HFF-Myc (cell line): ENCODE measurements around the gene ARID1A.
"Not testable (repeated sequence)": the region's sequence is repeated elsewhere in the genome, so short reads cannot be mapped to it uniquely, and the experiment has no call there.

ENCODE experiments used
- DNase-seq: peaks from one replicate; pipeline ENCODE4 v3.0.0-alpha.2; 2011; ENCODE audit warnings: low read depth; ENCODE audit errors: extremely low read depth
- H3K4me3 ChIP-seq: replicated peaks from 2 replicates; pipeline ENCODE4 v1.5.1; 2011; ENCODE audit warnings: low read depth, mild to moderate bottlenecking, control low read depth, low read length
- TF ChIP-seq, protein P1 (sequence below): IDR thresholded peaks from 2 replicates; pipeline ENCODE4 v1.5.1; 2012; ENCODE audit warnings: mild to moderate bottlenecking, low read depth, low read length, control low read depth; ENCODE audit errors: missing control alignments

The ARID1A gene

GRCh38 chr1:26799479-26800142 is 103.8 kb downstream of the ARID1A start:
- no peak for DNase-seq
- TF ChIP-seq, protein P1, sequence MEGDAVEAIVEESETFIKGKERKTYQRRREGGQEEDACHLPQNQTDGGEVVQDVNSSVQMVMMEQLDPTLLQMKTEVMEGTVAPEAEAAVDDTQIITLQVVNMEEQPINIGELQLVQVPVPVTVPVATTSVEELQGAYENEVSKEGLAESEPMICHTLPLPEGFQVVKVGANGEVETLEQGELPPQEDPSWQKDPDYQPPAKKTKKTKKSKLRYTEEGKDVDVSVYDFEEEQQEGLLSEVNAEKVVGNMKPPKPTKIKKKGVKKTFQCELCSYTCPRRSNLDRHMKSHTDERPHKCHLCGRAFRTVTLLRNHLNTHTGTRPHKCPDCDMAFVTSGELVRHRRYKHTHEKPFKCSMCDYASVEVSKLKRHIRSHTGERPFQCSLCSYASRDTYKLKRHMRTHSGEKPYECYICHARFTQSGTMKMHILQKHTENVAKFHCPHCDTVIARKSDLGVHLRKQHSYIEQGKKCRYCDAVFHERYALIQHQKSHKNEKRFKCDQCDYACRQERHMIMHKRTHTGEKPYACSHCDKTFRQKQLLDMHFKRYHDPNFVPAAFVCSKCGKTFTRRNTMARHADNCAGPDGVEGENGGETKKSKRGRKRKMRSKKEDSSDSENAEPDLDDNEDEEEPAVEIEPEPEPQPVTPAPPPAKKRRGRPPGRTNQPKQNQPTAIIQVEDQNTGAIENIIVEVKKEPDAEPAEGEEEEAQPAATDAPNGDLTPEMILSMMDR = no peak
- H3K4me3 ChIP-seq = no peak overlapping the region

GRCh38 chr1:26803932-26804331 is 108.1 kb downstream of the ARID1A start:
- not testable (repeated sequence) for H3K4me3 ChIP-seq, DNase-seq

- not testable (repeated sequence) for DNase-seq, H3K4me3 ChIP-seq
- TF ChIP-seq, protein P1 = peak; percentile 81
Observed at GRCh38 chr1:26810105-26810504, 114.3 kb downstream of the ARID1A start.

DNA sequence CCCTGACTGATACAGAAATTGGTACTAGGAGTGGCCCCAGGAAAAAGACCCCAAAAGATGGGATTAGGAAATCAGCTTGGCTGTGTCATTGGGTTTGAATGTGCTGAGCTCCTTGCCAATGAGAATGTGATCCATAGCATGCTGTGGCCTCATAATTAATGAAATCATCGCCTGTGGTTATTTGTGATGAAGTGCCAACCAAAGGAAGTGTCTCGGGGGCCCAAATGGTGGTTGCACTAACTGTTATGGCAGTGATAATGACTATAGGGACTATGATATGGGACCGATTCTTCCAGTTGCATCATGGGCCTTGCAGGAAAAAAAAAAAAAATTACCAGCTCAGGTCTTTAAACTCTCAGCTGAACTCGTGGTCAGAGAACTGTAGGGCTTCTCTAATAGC is 115.2 kb downstream of the ARID1A start:
- TF ChIP-seq, protein P1 = no peak
- no peak overlapping the region for H3K4me3 ChIP-seq
- DNase-seq = no peak

DNA sequence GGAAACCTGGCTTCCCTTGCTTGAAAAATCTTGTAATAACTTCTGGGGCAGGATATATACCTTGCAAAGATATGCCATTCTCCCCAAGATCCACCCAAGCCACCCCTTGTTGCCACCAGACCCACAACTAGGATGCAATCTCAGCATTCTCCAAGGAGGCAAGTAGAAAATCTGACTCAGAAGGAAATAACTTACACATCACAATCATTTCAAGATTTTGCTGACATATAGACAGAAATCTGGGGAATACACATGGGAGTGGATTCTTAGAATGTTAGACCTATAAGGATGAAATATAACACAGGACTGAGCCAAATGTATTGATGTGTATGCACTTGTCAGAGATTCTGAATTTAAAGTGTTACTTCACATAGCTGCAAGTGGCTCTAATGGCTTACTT is 115.9 kb downstream of the ARID1A start:
- no peak overlapping the region for H3K4me3 ChIP-seq
- TF ChIP-seq, protein P1 = no peak
- no peak for DNase-seq

GRCh38 chr1:26814377-26814776 is 118.6 kb downstream of the ARID1A start:
- TF ChIP-seq, protein P1 = no peak
- no peak for DNase-seq
- H3K4me3 ChIP-seq = no peak overlapping the region

GRCh38 chr1:26814893-26815292 is 119.1 kb downstream of the ARID1A start:
- no peak overlapping the region for H3K4me3 ChIP-seq
- TF ChIP-seq, protein P1 = no peak
- DNase-seq = no peak
